ENCODE measurements around the gene GALP.

DNA sequence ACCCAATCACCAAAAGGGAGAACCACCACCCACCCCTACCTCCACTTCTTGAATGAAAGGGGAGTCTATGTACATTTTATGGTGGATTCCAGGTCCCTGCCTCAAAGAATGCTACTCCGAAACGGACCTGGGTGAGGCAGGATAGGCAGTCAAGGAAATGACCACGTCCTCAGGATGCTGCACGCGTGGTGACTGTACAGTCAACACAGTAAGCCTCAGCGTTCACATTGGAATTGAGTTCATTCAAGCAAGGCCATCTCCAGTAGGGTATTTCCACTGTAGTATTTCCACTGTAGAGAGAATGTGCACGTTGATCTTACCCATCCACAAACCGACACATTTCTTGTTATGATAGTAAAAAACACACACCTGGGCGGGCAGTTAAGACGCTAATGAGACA, 43.2 kb downstream of the GALP start:
- no peak for TF ChIP-seq EZH2 (IDR thresholded peaks at IDR 0.05; ENCODE audit: borderline replicate concordance, insufficient read depth, low read depth, low read length, poor library complexity, severe bottlenecking)
- TF ChIP-seq, protein P1, sequence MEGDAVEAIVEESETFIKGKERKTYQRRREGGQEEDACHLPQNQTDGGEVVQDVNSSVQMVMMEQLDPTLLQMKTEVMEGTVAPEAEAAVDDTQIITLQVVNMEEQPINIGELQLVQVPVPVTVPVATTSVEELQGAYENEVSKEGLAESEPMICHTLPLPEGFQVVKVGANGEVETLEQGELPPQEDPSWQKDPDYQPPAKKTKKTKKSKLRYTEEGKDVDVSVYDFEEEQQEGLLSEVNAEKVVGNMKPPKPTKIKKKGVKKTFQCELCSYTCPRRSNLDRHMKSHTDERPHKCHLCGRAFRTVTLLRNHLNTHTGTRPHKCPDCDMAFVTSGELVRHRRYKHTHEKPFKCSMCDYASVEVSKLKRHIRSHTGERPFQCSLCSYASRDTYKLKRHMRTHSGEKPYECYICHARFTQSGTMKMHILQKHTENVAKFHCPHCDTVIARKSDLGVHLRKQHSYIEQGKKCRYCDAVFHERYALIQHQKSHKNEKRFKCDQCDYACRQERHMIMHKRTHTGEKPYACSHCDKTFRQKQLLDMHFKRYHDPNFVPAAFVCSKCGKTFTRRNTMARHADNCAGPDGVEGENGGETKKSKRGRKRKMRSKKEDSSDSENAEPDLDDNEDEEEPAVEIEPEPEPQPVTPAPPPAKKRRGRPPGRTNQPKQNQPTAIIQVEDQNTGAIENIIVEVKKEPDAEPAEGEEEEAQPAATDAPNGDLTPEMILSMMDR (IDR thresholded peaks at IDR 0.05): no peak
